Lung (tissue), 12 donors: ENCODE measurements around the gene ADGRG2. TPM values are rescaled to one million over a fixed set of nuclear protein-coding genes. Genes with fewer than 3 reads are reported as not detected.

Source experiments
- ATAC-seq: fragments of 200-7000 bp; cut with Tn5 transposase; one replicate; pipeline ENCODE4 v1.9.1; 2020; ENCODE audit warnings: moderate number of reproducible peaks; ENCODE audit not compliant: insufficient read depth, low FRiP score
- DNase-seq, 3 donors: peaks; one replicate each; pipeline ENCODE4 v3.0.0-alpha.2; 2013 to 2017
- H3K27ac ChIP-seq, 2 donors: one replicate each; pipeline ENCODE4 v1.5.1; 2013; ENCODE audit warnings: mild to moderate bottlenecking in 2 of 2, moderate library complexity in 2 of 2, control low read depth in 1 of 2, inconsistent platforms in 1 of 2, low read depth in 1 of 2, low read length in 1 of 2
- H3K27me3 ChIP-seq, 3 donors: one replicate each; pipeline ENCODE4 v1.5.1; 2013; ENCODE audit warnings: low read length in 2 of 3; ENCODE audit not compliant: control insufficient read depth in 3 of 3, insufficient read depth in 3 of 3
- H3K36me3 ChIP-seq, 4 donors: one replicate each; pipeline ENCODE4 v1.5.1; 2013; ENCODE audit warnings: low read length in 4 of 4, mild to moderate bottlenecking in 1 of 4, moderate library complexity in 1 of 4; ENCODE audit not compliant: control insufficient read depth in 4 of 4, insufficient read depth in 4 of 4
- H3K4me1 ChIP-seq, 5 donors: one replicate each; pipeline ENCODE4 v1.5.1; 2013; ENCODE audit warnings: low read length in 5 of 5, mild to moderate bottlenecking in 2 of 5, moderate library complexity in 1 of 5; ENCODE audit not compliant: control insufficient read depth in 5 of 5, insufficient read depth in 5 of 5
- H3K4me3 ChIP-seq: one replicate; pipeline ENCODE4 v1.5.1; 2013; ENCODE audit warnings: mild to moderate bottlenecking, control low read depth, moderate library complexity
- H3K9ac ChIP-seq, 2 donors: one replicate each; pipeline ENCODE4 v1.5.1; 2013; ENCODE audit warnings: low read length in 2 of 2, control low read depth in 1 of 2; ENCODE audit not compliant: insufficient read depth in 1 of 2
- H3K9me3 ChIP-seq, 4 donors: one replicate each; pipeline ENCODE4 v1.5.1; 2013; ENCODE audit warnings: low read length in 3 of 4, mild to moderate bottlenecking in 1 of 4, moderate library complexity in 1 of 4; ENCODE audit not compliant: control insufficient read depth in 4 of 4, insufficient read depth in 3 of 4
- WGBS, 2 donors: extraction: QIAGEN DNeasy Blood & Tissue Kit; methylation state at CpG; one replicate each; pipeline ENCODE4 v1.1.7; 2013; 5-methylcytosine and 5-hydroxymethylcytosine counted together
- polyA plus RNA-seq, 2 donors: library from polyadenylated mRNA; stranded (reverse); fragments of 200-250 nt; gene quantifications; one replicate each; pipeline ENCODE4 v1.2.1, GENCODE V29; 2013
- total RNA-seq, 2 donors: library from RNA; depleted of rRNA in 1 of 2; stranded (reverse); fragments of >200 nt in 1 of 2; gene quantifications; one replicate each; pipeline ENCODE4 v1.2.1, GENCODE V29; 2014 to 2021
- TF ChIP-seq, protein P1 (sequence below): IDR thresholded peaks from 2 replicates; pipeline ENCODE4 v1.5.1; 2012; ENCODE audit warnings: mild to moderate bottlenecking; ENCODE audit errors: control extremely low read depth, extremely low read depth
- donor health status: control.
- donor health status: control.
- donor health status: Bipolar disorder and iron deficiency.
- donor health status: healthy.
- donor health status: DM: yes; HTN: yes; CAD: no.

Gene ADGRG2
- total and polyA plus RNA-seq, 4 donors: 0.24 to 10.5 (median 1.00) TPM

DNA sequence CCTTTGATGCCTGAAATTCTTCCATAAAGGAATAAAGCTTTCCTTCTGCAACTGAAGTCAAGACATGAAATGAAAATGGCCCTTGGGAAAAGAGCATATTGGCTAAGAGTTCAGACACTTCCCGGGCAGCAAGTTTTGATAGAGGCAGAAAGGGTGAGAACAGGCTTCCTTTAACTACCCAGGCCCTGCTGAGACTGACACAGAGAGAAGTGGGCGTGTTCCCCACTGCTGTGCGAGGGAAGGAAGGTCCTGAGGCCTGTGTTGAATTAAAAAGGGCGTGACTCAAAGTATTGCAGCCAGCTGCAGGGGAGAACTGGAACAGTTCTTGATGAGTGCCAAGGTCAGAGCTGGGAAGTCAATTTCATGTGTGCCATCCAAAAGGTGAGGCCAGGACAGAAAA, 33.9 kb upstream of the ADGRG2 start:
- ATAC-seq (no peak), DNase-seq (no peak)
- 41 to 52% methylated on average over 4 of the region's 4 CpGs for WGBS, 2 donors
- H3K27me3 ChIP-seq: no peaks in the 10 kb centered on the region
- TF ChIP-seq, protein P1, sequence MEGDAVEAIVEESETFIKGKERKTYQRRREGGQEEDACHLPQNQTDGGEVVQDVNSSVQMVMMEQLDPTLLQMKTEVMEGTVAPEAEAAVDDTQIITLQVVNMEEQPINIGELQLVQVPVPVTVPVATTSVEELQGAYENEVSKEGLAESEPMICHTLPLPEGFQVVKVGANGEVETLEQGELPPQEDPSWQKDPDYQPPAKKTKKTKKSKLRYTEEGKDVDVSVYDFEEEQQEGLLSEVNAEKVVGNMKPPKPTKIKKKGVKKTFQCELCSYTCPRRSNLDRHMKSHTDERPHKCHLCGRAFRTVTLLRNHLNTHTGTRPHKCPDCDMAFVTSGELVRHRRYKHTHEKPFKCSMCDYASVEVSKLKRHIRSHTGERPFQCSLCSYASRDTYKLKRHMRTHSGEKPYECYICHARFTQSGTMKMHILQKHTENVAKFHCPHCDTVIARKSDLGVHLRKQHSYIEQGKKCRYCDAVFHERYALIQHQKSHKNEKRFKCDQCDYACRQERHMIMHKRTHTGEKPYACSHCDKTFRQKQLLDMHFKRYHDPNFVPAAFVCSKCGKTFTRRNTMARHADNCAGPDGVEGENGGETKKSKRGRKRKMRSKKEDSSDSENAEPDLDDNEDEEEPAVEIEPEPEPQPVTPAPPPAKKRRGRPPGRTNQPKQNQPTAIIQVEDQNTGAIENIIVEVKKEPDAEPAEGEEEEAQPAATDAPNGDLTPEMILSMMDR: no peak
- no peak overlapping the region for H3K27ac ChIP-seq
- no peak overlapping the region for H3K4me3 ChIP-seq
- no peak overlapping the region for H3K9ac ChIP-seq
- H3K36me3 ChIP-seq: no peaks in the 10 kb centered on the region
- no peaks in the 10 kb centered on the region for H3K4me1 ChIP-seq
- no peaks in the 10 kb centered on the region for H3K9me3 ChIP-seq

DNA sequence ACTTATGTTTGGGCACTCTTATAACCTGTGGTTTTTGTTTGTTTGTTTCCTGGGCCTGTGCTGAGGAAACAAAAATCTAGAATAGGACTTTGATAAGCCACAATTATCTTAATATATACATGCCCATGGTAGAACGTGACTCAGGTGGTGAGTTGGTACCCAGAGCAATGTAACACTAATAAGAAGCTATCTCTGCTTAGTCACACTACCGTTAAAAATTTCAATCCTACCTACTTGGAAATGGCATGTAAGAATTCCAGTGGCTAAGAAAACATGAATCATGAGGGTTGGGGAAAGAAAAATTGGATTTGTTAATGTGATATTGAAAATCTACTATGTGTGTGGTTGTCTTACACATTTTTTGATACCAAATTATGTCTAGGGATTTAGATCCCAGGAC, 30.5 kb upstream of the ADGRG2 start:
- WGBS, 2 donors: 82 to 85% methylated on average over 2 of the region's 2 CpGs
- DNase-seq (no peak), ATAC-seq (no peak)
- TF ChIP-seq, protein P1: no peak
- Histone ChIP-seq H3K27ac (no peak overlapping the region), H3K4me1 (no peaks in the 10 kb centered on the region), H3K4me3 (no peak overlapping the region), H3K36me3 (no peaks in the 10 kb centered on the region), H3K27me3 (peaks cover 0 to 6% (median 0%) of the 10 kb centered on the region in 3 donors), H3K9me3 (no peaks in the 10 kb centered on the region), H3K9ac (no peak overlapping the region)

DNA sequence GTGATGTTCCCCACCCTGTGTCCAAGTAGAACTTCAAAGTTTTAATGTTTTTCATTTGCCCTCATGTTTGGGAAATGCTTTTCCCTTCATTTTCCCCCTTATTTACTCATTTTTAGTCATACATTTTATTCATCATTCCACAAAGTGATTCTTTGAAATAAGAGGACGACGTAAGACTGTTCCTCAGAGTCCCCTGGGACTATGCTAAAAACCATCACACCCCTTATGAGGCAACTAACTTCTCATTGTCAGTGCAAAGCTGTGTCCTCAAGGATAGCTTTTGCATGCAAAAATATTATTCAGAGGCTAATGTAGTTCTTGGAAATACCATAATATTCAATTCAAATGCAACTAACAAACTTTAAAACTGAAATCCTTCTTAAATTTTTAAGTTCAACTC, 14.8 kb upstream of the ADGRG2 start:
- DNase-seq (no peak), ATAC-seq (no peak)
- no peak overlapping the region for H3K4me3 ChIP-seq
- no peaks in the 10 kb centered on the region for H3K9me3 ChIP-seq
- peaks cover 0 to 7% (median 0%) of the 10 kb centered on the region in 5 donors for H3K4me1 ChIP-seq
- no peak overlapping the region for H3K9ac ChIP-seq
- TF ChIP-seq, protein P1: no peak
- H3K27ac ChIP-seq: no peak overlapping the region
- WGBS, 2 donors: 59 to 85% methylated on average over 2 of the region's 2 CpGs
- H3K27me3 ChIP-seq: no peaks in the 10 kb centered on the region
- H3K36me3 ChIP-seq: no peaks in the 10 kb centered on the region

DNA sequence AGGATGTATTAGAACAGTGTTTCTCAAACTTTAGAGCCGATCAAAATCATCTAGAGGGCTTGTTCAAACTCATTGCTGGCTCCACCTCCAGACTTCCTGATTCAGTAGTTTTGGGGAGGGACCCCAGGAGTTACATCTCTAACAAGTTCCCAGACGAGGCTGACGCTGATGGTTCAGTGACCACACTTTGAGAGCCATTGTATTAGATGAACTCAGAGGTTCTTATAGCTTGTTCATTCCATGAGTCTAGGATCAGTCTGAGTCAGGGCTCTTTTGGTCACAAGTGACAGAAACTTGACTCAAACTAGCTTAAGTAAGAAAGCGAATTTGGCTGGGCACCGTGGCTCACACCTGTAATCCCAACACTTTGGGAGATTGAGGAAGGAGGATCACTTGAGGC, 11.5 kb upstream of the ADGRG2 start:
- Histone ChIP-seq H3K9me3 (peaks cover 0 to 2% (median 0%) of the 10 kb centered on the region in 4 donors), H3K27ac (no peak overlapping the region), H3K4me1 (peaks cover 0 to 7% (median 0%) of the 10 kb centered on the region in 5 donors), H3K4me3 (no peak overlapping the region), H3K27me3 (no peaks in the 10 kb centered on the region), H3K9ac (no peak overlapping the region), H3K36me3 (no peaks in the 10 kb centered on the region)
- DNase-seq (no peak), ATAC-seq (no peak)
- TF ChIP-seq, protein P1: no peak
- 74 to 90% methylated on average over 5 of the region's 5 CpGs for WGBS, 2 donors
